Activated CD4-positive, alpha-beta T cell treated with anti-CD3 and anti-CD28 coated beads, Interleukin-2, amount 10 ng/mL, durations not matched to agents 7 days and 5 days (primary cell): ENCODE results near the gene DGKG. TPM values are rescaled to one million over a fixed set of nuclear protein-coding genes. Genes with fewer than 3 reads are reported as not detected.

Source experiments
- CTCF ChIA-PET: fragments of 350-600 bp; sonication (Branson Sonifier 250); formaldehyde crosslinking; loops from one replicate; lab custom pipeline; 2021; ENCODE audit warnings: antibody characterized with exemption; lab: Charles Lee
- POLR2A ChIA-PET: fragments of 350-600 bp; sonication (Branson Sonifier 250); formaldehyde crosslinking; loops from one replicate; lab custom pipeline; 2021; ENCODE audit warnings: antibody characterized with exemption; lab: Charles Lee
- DNase-seq: peaks from one replicate; pipeline ENCODE4 v3.0.0-alpha.2; 2020
- H3K27ac Mint-ChIP-seq: one replicate; pipeline ENCODE4 v1.8.0; 2021; ENCODE audit warnings: mild to moderate bottlenecking, moderate library complexity, mixed read lengths
- H3K27me3 Mint-ChIP-seq: one replicate; pipeline ENCODE4 v1.8.0; 2021; ENCODE audit warnings: mixed read lengths
- H3K36me3 Mint-ChIP-seq: one replicate; pipeline ENCODE4 v1.8.0; 2021; ENCODE audit warnings: low read depth, mixed read lengths
- H3K4me1 Mint-ChIP-seq: one replicate; pipeline ENCODE4 v1.8.0; 2021; ENCODE audit warnings: mixed read lengths
- H3K4me3 Mint-ChIP-seq: one replicate; pipeline ENCODE4 v1.8.0; 2021; ENCODE audit warnings: mild to moderate bottlenecking, moderate library complexity, mixed read lengths
- H3K9me3 Mint-ChIP-seq: one replicate; pipeline ENCODE4 v1.8.0; 2021; ENCODE audit warnings: mixed read lengths
- total RNA-seq, 2 experiments: library from RNA; stranded (reverse); gene quantifications; one replicate each; pipeline ENCODE4 v1.2.3, GENCODE V29; 2021

The DGKG gene
- total RNA-seq, 2 experiments from 2014 or later = 0.04 TPM; not detected in 1

GRCh38 chr3:186257866-186258265 lies 104.2 kb downstream of the DGKG start:
- H3K9me3 Mint-ChIP-seq = no peaks in the 10 kb centered on the region
- ChIA-PET CTCF (interaction anchor here (5.3 kb wide), 1 partner anchor 282 kb away, joined by 40 read pairs; no protein-coding TSS in a partner anchor), POLR2A (no interaction called here)
- no peak overlapping the region for H3K27ac Mint-ChIP-seq
- no peak for DNase-seq
- no peak overlapping the region for H3K4me3 Mint-ChIP-seq
- no peaks in the 10 kb centered on the region for H3K36me3 Mint-ChIP-seq
- no peaks in the 10 kb centered on the region for H3K27me3 Mint-ChIP-seq
- peaks cover 19% of the 10 kb centered on the region for H3K4me1 Mint-ChIP-seq

GRCh38 chr3:186255703-186256331 lies 106.2 kb downstream of the DGKG start:
- Mint-ChIP-seq H3K4me1 (peaks cover 19% of the 10 kb centered on the region), H3K36me3 (no peaks in the 10 kb centered on the region), H3K27me3 (peaks cover 3% of the 10 kb centered on the region), H3K27ac (no peak overlapping the region), H3K9me3 (no peaks in the 10 kb centered on the region), H3K4me3 (no peak overlapping the region)
- CTCF ChIA-PET = interaction anchor here (1.0 to 1.2 kb wide), 2 partner anchors 9 to 13 kb away, joined by 4 read pairs; no protein-coding TSS in a partner anchor
- POLR2A ChIA-PET = no interaction called here
- DNase-seq = no peak

GRCh38 chr3:186254676-186255650 lies 107.1 kb downstream of the DGKG start:
- Mint-ChIP-seq H3K4me1 (peaks cover 19% of the 10 kb centered on the region), H3K4me3 (no peak overlapping the region), H3K9me3 (no peaks in the 10 kb centered on the region), H3K27me3 (peaks cover 4% of the 10 kb centered on the region), H3K27ac (peak overlapping the region; percentile 39), H3K36me3 (no peaks in the 10 kb centered on the region)
- CTCF ChIA-PET = interaction anchor here (0.6 to 1.5 kb wide), 4 partner anchors 11 to 946 kb away, joined by 3 to 7 read pairs (median 4); no protein-coding TSS in a partner anchor
- DNase-seq = peak; percentile 20
- POLR2A ChIA-PET = no interaction called here

- no peaks in the 10 kb centered on the region for H3K36me3 Mint-ChIP-seq
- peaks cover 15% of the 10 kb centered on the region for H3K4me1 Mint-ChIP-seq
- DNase-seq = no peak
- no peak overlapping the region for H3K4me3 Mint-ChIP-seq
- ChIA-PET POLR2A (no interaction called here), CTCF (no interaction called here)
- no peaks in the 10 kb centered on the region for H3K9me3 Mint-ChIP-seq
- no peak overlapping the region for H3K27ac Mint-ChIP-seq
- peaks cover 4% of the 10 kb centered on the region for H3K27me3 Mint-ChIP-seq
These were observed 110.0 kb downstream of the DGKG start for GRCh38 chr3:186251948-186252619.

GRCh38 chr3:186248850-186249249 lies 113.2 kb downstream of the DGKG start:
- ChIA-PET POLR2A (no interaction called here), CTCF (interaction anchor here (1.3 kb wide), 1 partner anchor 266 kb away, joined by 3 read pairs; no protein-coding TSS in a partner anchor)
- Mint-ChIP-seq H3K27ac (no peak overlapping the region), H3K27me3 (peaks cover 10% of the 10 kb centered on the region), H3K36me3 (no peaks in the 10 kb centered on the region), H3K4me1 (peaks cover 2% of the 10 kb centered on the region), H3K9me3 (no peaks in the 10 kb centered on the region), H3K4me3 (no peak overlapping the region)
- DNase-seq = no peak

- Mint-ChIP-seq H3K27me3 (peaks cover 10% of the 10 kb centered on the region), H3K9me3 (no peaks in the 10 kb centered on the region), H3K4me3 (no peak overlapping the region), H3K36me3 (no peaks in the 10 kb centered on the region), H3K27ac (no peak overlapping the region), H3K4me1 (peaks cover 2% of the 10 kb centered on the region)
- DNase-seq = no peak
- CTCF ChIA-PET = interaction anchor here (0.6 to 1.3 kb wide), 2 partner anchors 265 to 272 kb away, joined by 3 read pairs; no protein-coding TSS in a partner anchor
- POLR2A ChIA-PET = no interaction called here
These were observed 113.9 kb downstream of the DGKG start for GRCh38 chr3:186247821-186248814.

GRCh38 chr3:186246941-186247340 lies 115.1 kb downstream of the DGKG start:
- Mint-ChIP-seq H3K27ac (no peak overlapping the region), H3K36me3 (no peaks in the 10 kb centered on the region), H3K9me3 (no peaks in the 10 kb centered on the region), H3K27me3 (peaks cover 10% of the 10 kb centered on the region), H3K4me3 (no peak overlapping the region), H3K4me1 (peaks cover 12% of the 10 kb centered on the region)
- CTCF ChIA-PET = interaction anchor here (0.6 to 1.1 kb wide), 4 partner anchors 9 to 62 kb away, joined by 3 to 4 read pairs (median 3); no protein-coding TSS in a partner anchor
- POLR2A ChIA-PET = no interaction called here
- DNase-seq = no peak

- Mint-ChIP-seq H3K4me3 (no peak overlapping the region), H3K36me3 (no peaks in the 10 kb centered on the region), H3K27me3 (peaks cover 9% of the 10 kb centered on the region), H3K9me3 (no peaks in the 10 kb centered on the region), H3K4me1 (peaks cover 15% of the 10 kb centered on the region), H3K27ac (no peak overlapping the region)
- ChIA-PET CTCF (interaction anchor here (0.7 kb wide), 1 partner anchor 334 kb away, joined by 3 read pairs; no protein-coding TSS in a partner anchor), POLR2A (no interaction called here)
- no peak for DNase-seq
These were observed 118.0 kb downstream of the DGKG start for GRCh38 chr3:186244016-186244415.

- ChIA-PET CTCF (interaction anchor here (0.6 to 2.0 kb wide), 14 partner anchors 12 to 341 kb away, joined by 3 to 7 read pairs (median 3); no protein-coding TSS in a partner anchor), POLR2A (interaction anchor here (0.5 kb wide), 1 partner anchor 310 kb away, joined by 4 read pairs; no protein-coding TSS in a partner anchor)
- Mint-ChIP-seq H3K4me3 (peak overlapping the region; percentile 5), H3K9me3 (no peaks in the 10 kb centered on the region), H3K27ac (peak overlapping the region; percentile 25), H3K27me3 (peaks cover 9% of the 10 kb centered on the region), H3K4me1 (peaks cover 15% of the 10 kb centered on the region), H3K36me3 (no peaks in the 10 kb centered on the region)
- peak; percentile 60 for DNase-seq
These were observed 119.9 kb downstream of the DGKG start for GRCh38 chr3:186241910-186242821.

- Mint-ChIP-seq H3K4me3 (no peak overlapping the region), H3K27me3 (peaks cover 4% of the 10 kb centered on the region), H3K27ac (no peak overlapping the region), H3K4me1 (peaks cover 34% of the 10 kb centered on the region), H3K36me3 (no peaks in the 10 kb centered on the region), H3K9me3 (no peaks in the 10 kb centered on the region)
- ChIA-PET POLR2A (no interaction called here), CTCF (interaction anchor here (0.6 kb wide), 1 partner anchor 434 kb away, joined by 3 read pairs; no protein-coding TSS in a partner anchor)
- no peak for DNase-seq
These were observed 122.7 kb downstream of the DGKG start for GRCh38 chr3:186239321-186239720.
